BLaER1 (cell line): Measurements from ENCODE around the gene DTX3.

Experiments used
- H3K27ac ChIP-seq: shearing (Covaris generic); formaldehyde crosslinking; 2 replicates; pipeline ENCODE4 v1.8.1; 2022
- H3K27me3 ChIP-seq: shearing (Covaris generic); formaldehyde crosslinking; 2 replicates; pipeline ENCODE4 v1.8.1; 2022
- H3K36me3 ChIP-seq: shearing (Covaris generic); formaldehyde crosslinking; 2 replicates; pipeline ENCODE4 v1.8.1; 2022
- H3K4me1 ChIP-seq: shearing (Covaris generic); formaldehyde crosslinking; 2 replicates; pipeline ENCODE4 v1.8.1; 2022
- H3K4me2 ChIP-seq: shearing (Covaris generic); formaldehyde crosslinking; 2 replicates; pipeline ENCODE4 v1.8.1; 2022
- H3K4me3 ChIP-seq: shearing (Covaris generic); formaldehyde crosslinking; 2 replicates; pipeline ENCODE4 v1.8.1; 2022
- H3K9ac ChIP-seq: shearing (Covaris generic); formaldehyde crosslinking; 2 replicates; pipeline ENCODE4 v1.8.1; 2022
- H3K9me3 ChIP-seq: shearing (Covaris generic); formaldehyde crosslinking; 2 replicates; pipeline ENCODE4 v1.8.1; 2022
- H4K20me1 ChIP-seq: shearing (Covaris generic); formaldehyde crosslinking; 2 replicates; pipeline ENCODE4 v1.8.1; 2022
- Cebpa-rat ChIP-seq: shearing (Covaris generic); IDR thresholded peaks from 2 replicates; pipeline ENCODE4 v1.8.1; 2022

The DTX3 gene

DNA sequence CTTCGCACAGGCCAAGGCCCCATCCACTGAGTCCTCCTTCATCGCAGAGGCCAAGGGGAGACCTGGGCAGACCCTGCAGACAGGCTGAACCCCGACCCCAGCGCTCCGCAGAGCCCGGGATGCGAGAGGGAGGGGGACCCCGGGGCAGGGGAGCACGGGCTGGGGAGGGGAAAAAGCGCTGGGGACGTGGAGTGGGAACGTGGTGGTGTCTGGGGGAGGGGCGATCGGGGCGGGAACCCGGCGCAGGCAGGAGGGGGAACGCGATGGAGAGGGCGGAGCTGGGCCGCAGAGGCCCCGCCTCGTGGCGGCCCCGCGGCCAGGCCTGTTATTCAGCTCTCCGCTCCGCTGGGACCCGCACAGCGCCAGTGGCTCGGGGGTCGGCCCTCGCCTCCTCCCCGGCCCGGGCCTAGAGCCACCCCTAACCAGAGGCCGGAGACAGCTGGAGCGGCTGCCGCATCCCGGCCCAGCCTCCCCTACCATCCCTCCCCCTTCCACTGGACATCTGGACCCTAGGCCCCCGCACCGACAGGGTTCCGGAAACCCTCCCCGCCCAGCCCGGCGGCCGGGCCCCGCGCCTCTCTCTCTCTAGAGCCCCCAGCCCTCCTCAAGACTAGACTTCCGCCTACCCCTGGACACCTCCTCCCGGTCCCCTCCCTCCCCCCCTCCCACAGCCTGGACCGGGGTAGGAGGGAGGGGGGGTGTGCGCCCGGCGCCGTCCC is 6.6 kb downstream of the DTX3 start, which contains the start of gene ARHGEF25:
ARHGEF25 (plus strand) TSS at position 328 of the 719 bp plus-strand sequence. CDS start 460 bp downstream, outside the sequence.
- Histone ChIP-seq H3K9ac (peak within 1 kb of the TSS; percentile 84), H3K27me3 (peaks cover 53% of the 10 kb centered on the region), H3K27ac (peak within 1 kb of the TSS; percentile 94), H3K4me2 (peak within 1 kb of the TSS; percentile 94), H3K36me3 (peaks cover 8% of the 10 kb centered on the region; the same call in 1 of the 2 replicates), H3K9me3 (no peaks in the 10 kb centered on the region), H3K4me1 (peaks cover 65% of the 10 kb centered on the region), H3K4me3 (peak within 1 kb of the TSS; percentile 72), H4K20me1 (no peaks in the 10 kb centered on the region)
- TF ChIP-seq Cebpa-rat, result no peak

- H3K9me3 ChIP-seq, result no peaks in the 10 kb centered on the region
- H3K27me3 ChIP-seq, result peaks cover 45% of the 10 kb centered on the region
- peak overlapping the region; percentile 72 for H3K4me3 ChIP-seq
- no peaks in the 10 kb centered on the region for H4K20me1 ChIP-seq
- H3K4me2 ChIP-seq, result peak overlapping the region; percentile 94
- peaks cover 71% of the 10 kb centered on the region for H3K4me1 ChIP-seq
- peaks cover 13% of the 10 kb centered on the region; the same call in 1 of the 2 replicates for H3K36me3 ChIP-seq
- peak overlapping the region; percentile 94 for H3K27ac ChIP-seq
- TF ChIP-seq Cebpa-rat, result no peak
- peak overlapping the region; percentile 60; the same call in 1 of the 2 replicates for H3K9ac ChIP-seq
These were observed 7.4 kb downstream of the DTX3 start for GRCh38 chr12:57611827-57612710.

- no peaks in the 10 kb centered on the region for H4K20me1 ChIP-seq
- H3K9ac ChIP-seq, result peak overlapping the region; percentile 70
- TF ChIP-seq Cebpa-rat, result no peak
- peaks cover 17% of the 10 kb centered on the region; the same call in 1 of the 2 replicates for H3K36me3 ChIP-seq
- peak overlapping the region; percentile 94 for H3K27ac ChIP-seq
- peaks cover 4% of the 10 kb centered on the region; the same call in 1 of the 2 replicates for H3K9me3 ChIP-seq
- peak overlapping the region; percentile 72; the same call in 1 of the 2 replicates for H3K4me3 ChIP-seq
- peak overlapping the region; percentile 94 for H3K4me2 ChIP-seq
- peaks cover 47% of the 10 kb centered on the region for H3K27me3 ChIP-seq
- H3K4me1 ChIP-seq, result peaks cover 71% of the 10 kb centered on the region
These were observed 8.2 kb downstream of the DTX3 start for GRCh38 chr12:57612711-57613426.

DNA sequence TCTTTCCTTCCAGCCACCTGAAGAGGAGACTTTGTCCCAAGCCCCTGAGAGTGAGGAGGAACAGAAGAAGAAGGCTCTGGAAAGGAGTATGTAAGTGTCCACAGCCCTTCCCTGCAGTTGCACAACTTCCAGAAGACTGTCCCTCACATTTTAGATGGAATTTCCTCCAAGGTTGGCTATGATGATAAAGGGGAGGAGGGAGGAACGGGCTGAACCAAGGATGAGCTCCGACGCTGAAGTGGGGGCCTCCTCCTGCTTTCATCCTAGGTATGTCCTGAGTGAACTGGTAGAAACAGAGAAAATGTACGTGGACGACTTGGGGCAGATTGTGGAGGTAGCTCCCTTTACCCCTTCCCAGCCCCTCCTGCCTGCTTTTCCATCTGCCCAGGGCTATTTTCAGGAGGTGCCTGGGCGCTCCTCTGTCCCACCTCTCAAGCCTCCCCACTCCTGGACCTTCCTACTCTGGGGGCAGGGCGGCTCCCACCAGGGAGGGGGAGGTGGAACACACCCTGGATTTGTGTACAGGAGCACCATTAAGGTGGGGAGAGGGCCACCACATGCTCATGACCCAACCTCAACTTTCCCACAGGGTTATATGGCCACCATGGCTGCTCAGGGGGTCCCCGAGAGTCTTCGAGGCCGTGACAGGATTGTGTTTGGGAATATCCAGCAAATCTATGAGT is 8.9 kb downstream of the DTX3 start:
- Histone ChIP-seq H3K4me2 (peak overlapping the region; percentile 94), H3K27ac (peak overlapping the region; percentile 94), H3K27me3 (peaks cover 47% of the 10 kb centered on the region), H3K36me3 (peaks cover 17% of the 10 kb centered on the region; the same call in 1 of the 2 replicates), H3K4me1 (peaks cover 71% of the 10 kb centered on the region), H3K9me3 (peaks cover 6% of the 10 kb centered on the region; the same call in 1 of the 2 replicates), H3K4me3 (peak overlapping the region; percentile 50; the same call in 1 of the 2 replicates), H3K9ac (peak overlapping the region; percentile 70), H4K20me1 (no peaks in the 10 kb centered on the region)
- TF ChIP-seq Cebpa-rat, result no peak

DNA sequence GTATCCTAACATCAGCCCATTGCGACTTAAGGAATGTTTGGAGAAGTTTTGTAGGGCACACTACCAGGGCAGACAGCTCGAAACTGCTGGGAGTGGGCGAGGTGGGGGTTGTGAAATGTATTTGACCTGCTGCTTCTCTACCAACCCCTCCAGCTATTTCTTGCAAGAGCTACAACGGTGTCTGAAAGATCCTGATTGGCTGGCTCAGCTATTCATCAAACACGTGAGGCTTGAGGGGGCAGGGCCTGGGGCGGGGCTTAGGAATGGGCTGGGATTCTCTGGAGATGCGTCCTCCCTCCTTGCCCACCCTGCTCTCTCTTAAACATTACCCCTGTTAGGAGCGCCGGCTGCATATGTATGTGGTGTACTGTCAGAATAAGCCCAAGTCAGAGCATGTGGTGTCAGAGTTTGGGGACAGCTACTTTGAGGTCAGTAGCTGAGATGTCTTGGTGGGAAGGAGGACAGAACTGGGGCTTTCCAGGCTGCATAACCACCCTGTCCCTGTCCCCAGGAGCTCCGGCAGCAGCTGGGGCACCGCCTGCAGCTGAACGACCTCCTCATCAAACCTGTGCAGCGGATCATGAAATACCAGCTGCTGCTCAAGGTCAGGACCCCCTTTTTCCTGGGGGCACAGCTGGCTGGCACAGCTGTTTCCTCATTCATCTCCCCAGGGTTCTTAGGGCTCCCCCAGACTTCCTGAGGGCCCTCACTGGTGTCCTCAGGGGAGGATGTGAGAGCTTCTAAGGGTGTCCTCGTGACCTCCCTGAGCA is 9.7 kb downstream of the DTX3 start:
- H3K4me2 ChIP-seq, result peak overlapping the region; percentile 94
- TF ChIP-seq Cebpa-rat, result no peak

DNA sequence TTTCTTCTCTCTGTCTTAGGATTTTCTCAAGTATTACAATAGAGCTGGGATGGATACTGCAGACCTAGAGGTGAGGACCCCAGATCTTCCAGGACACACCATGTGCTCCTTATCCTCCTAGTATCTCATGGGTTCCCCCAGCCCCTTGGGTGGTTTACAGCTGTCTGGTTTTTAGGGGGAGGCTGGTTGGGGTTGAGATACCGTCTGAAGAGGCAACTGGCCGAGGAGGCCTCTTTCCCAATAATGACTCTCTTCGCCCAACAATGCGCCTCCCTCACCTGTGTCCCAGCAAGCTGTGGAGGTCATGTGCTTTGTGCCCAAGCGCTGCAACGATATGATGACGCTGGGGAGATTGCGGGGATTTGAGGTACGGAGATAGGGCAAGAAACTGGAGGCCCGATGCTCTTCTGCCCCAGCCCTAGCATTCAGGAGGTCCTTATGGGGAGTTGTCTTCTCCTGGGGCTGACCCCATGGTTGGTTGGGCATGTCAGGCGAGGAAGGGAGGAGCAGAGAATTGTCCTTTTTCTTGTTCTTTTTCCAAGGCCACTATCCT is 10.4 kb downstream of the DTX3 start:
- H3K27ac ChIP-seq, result peak overlapping the region; percentile 94
- TF ChIP-seq Cebpa-rat, result no peak
- peaks cover 48% of the 10 kb centered on the region for H3K27me3 ChIP-seq
- peaks cover 13% of the 10 kb centered on the region; the same call in 1 of the 2 replicates for H3K9me3 ChIP-seq
- peak overlapping the region; percentile 94 for H3K4me2 ChIP-seq
- H4K20me1 ChIP-seq, result peaks cover 9% of the 10 kb centered on the region
- peak overlapping the region; percentile 46 for H3K4me3 ChIP-seq
- peaks cover 25% of the 10 kb centered on the region; the same call in 1 of the 2 replicates for H3K36me3 ChIP-seq
- H3K4me1 ChIP-seq, result peaks cover 68% of the 10 kb centered on the region
- peak overlapping the region; percentile 75 for H3K9ac ChIP-seq

More for the DNA sequence above, 9.7 kb downstream of the DTX3 start:
- peak overlapping the region; percentile 75 for H3K9ac ChIP-seq
- peak overlapping the region; percentile 94 for H3K27ac ChIP-seq
- peaks cover 8% of the 10 kb centered on the region; the same call in 1 of the 2 replicates for H3K9me3 ChIP-seq
- peaks cover 18% of the 10 kb centered on the region; the same call in 1 of the 2 replicates for H3K36me3 ChIP-seq
- H3K4me3 ChIP-seq, result peak overlapping the region; percentile 50
- peaks cover 47% of the 10 kb centered on the region for H3K27me3 ChIP-seq
- H4K20me1 ChIP-seq, result peaks cover 3% of the 10 kb centered on the region
- H3K4me1 ChIP-seq, result peaks cover 68% of the 10 kb centered on the region

DNA sequence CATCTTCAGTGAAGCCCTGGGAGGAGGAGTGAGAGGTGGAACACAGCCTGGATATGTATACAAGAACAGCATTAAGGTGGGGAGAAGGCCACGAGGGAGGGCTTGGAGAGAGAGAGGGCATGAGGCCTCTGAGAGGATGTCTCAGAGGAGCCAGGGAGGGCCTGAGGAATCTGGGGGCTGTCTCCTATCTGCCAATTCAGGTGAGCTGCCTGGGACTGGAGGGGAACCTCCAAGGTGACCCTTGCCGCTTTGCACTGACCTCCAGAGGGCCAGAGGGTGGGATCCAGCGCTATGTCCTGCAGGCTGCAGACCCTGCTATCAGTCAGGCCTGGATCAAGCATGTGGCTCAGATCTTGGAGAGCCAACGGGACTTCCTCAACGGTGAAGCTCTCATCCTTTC is 11.0 kb downstream of the DTX3 start:
- Histone ChIP-seq H3K27ac (peak overlapping the region; percentile 94), H3K9ac (peak overlapping the region; percentile 75), H3K36me3 (peaks cover 26% of the 10 kb centered on the region; the same call in 1 of the 2 replicates), H3K27me3 (peaks cover 48% of the 10 kb centered on the region), H4K20me1 (peaks cover 15% of the 10 kb centered on the region), H3K9me3 (peaks cover 13% of the 10 kb centered on the region; the same call in 1 of the 2 replicates), H3K4me3 (peak overlapping the region; percentile 46; the same call in 1 of the 2 replicates), H3K4me2 (peak overlapping the region; percentile 94), H3K4me1 (peaks cover 65% of the 10 kb centered on the region)
- TF ChIP-seq Cebpa-rat, result no peak
